ENCODE measurements around the gene JAKMIP2.
A peak's percentile ranks its signal among the peaks of the same experiment; 100 is the strongest.

DNA sequence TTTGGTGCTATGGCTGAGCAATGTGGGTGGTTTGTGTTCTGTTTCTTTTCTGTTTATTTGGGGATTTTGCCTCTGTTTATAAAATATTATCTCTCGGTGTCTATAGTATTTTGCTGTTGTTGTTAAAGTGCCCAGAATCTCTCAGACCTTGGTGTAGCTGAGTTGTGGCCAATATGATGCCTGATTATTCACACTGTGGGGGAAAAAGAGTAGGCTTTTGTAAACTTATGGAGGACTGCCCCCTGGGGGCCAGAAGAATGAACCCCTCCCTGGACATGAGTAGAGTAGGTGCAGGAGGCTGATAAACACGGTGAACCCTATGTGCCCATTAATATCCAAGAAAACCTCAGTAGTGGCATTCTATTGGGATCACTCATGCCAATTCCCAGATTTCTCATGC lies 223.7 kb downstream of the JAKMIP2 start:
- TF ChIP-seq EP300 (IDR thresholded peaks at IDR 0.05) = no peak
- TF ChIP-seq, protein P1, sequence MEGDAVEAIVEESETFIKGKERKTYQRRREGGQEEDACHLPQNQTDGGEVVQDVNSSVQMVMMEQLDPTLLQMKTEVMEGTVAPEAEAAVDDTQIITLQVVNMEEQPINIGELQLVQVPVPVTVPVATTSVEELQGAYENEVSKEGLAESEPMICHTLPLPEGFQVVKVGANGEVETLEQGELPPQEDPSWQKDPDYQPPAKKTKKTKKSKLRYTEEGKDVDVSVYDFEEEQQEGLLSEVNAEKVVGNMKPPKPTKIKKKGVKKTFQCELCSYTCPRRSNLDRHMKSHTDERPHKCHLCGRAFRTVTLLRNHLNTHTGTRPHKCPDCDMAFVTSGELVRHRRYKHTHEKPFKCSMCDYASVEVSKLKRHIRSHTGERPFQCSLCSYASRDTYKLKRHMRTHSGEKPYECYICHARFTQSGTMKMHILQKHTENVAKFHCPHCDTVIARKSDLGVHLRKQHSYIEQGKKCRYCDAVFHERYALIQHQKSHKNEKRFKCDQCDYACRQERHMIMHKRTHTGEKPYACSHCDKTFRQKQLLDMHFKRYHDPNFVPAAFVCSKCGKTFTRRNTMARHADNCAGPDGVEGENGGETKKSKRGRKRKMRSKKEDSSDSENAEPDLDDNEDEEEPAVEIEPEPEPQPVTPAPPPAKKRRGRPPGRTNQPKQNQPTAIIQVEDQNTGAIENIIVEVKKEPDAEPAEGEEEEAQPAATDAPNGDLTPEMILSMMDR (IDR thresholded peaks at IDR 0.05) = peak; percentile 79 to 82 (median 82)
